HepG2 (cell line): ENCODE measurements around the gene TBRG4.
"Not testable (repeated sequence)": the region's sequence is repeated elsewhere in the genome, so short reads cannot be mapped to it uniquely, and the experiment has no call there.

ENCODE experiments used
- CTCF ChIP-seq: sonication (generic); formaldehyde crosslinking; IDR thresholded peaks from 2 replicates; pipeline ENCODE4 v1.5.0; 2020; ENCODE audit warnings: mild to moderate bottlenecking, missing genetic modification reagents, moderate library complexity
- DNMT1 ChIP-seq: sonication (generic); formaldehyde crosslinking; IDR thresholded peaks from 2 replicates; pipeline ENCODE4 v1.5.1; 2020; ENCODE audit warnings: mild to moderate bottlenecking, missing genetic modification reagents
- ESRRA ChIP-seq: sonication (generic); formaldehyde crosslinking; IDR thresholded peaks from 2 replicates; pipeline ENCODE4 v1.5.1; 2020; ENCODE audit warnings: mild to moderate bottlenecking, low read depth, missing genetic modification reagents
- POLR2A ChIP-seq, 2 experiments: IDR thresholded peaks; 2 replicates each; pipeline ENCODE4 v1.6.1; 2011; ENCODE audit warnings: low read depth in 2 of 2, low read length in 2 of 2, mild to moderate bottlenecking in 1 of 2, moderate library complexity in 1 of 2; ENCODE audit not compliant: insufficient read depth in 1 of 2
- TCF7L2 ChIP-seq: IDR thresholded peaks from 2 replicates; pipeline ENCODE4 v1.6.1; 2011; ENCODE audit warnings: mild to moderate bottlenecking, low read depth, low read length, moderate library complexity
- ZNF550 ChIP-seq: sonication (generic); formaldehyde crosslinking; IDR thresholded peaks from 2 replicates; pipeline ENCODE4 v1.4.0; 2020; ENCODE audit warnings: mild to moderate bottlenecking, missing genetic modification reagents, borderline replicate concordance
- ZNF768 ChIP-seq: sonication (generic); formaldehyde crosslinking; IDR thresholded peaks from 2 replicates; pipeline ENCODE4 v1.4.0; 2020; ENCODE audit warnings: missing genetic modification reagents
- TF ChIP-seq, protein P1 (sequence below): IDR thresholded peaks from 2 replicates; pipeline ENCODE4 v1.6.1; 2016
- TF ChIP-seq, protein P2 (sequence below): sonication (generic); formaldehyde crosslinking; IDR thresholded peaks from 2 replicates; pipeline ENCODE4 v1.8.0; 2022; ENCODE audit warnings: mild to moderate bottlenecking, missing genetic modification reagents, moderate library complexity

DNA sequence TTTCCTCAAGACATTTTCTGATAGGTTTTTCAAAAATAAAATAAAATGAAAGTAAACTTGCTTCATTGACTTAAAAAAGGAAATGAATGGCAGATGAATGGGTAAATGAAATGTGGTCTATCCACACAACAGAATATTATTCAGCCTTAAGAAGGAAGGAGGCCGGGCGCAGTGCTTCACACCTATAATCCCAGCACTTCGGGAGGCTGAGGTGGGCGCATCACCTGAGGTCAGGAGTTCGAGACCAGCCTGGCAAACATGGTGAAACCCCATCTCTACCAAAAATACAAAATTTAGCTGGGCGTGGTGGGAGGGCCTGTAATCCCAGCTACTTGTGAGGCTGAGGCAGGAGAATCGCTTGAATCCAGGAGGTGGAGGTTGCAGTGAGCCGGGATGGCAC is 42.4 kb upstream of the TBRG4 start:
- TF ChIP-seq CTCF (CRISPR knock-in tag); ZNF550 (CRISPR knock-in tag); POLR2A (IDR thresholded peaks at IDR 0.05; ENCODE audit: insufficient read depth in 1 of 2, low read depth in 2 of 2, low read length in 2 of 2); ZNF768 (CRISPR knock-in tag); ESRRA (CRISPR knock-in tag); DNMT1; TCF7L2: not testable (repeated sequence)
- TF ChIP-seq, protein P1, sequence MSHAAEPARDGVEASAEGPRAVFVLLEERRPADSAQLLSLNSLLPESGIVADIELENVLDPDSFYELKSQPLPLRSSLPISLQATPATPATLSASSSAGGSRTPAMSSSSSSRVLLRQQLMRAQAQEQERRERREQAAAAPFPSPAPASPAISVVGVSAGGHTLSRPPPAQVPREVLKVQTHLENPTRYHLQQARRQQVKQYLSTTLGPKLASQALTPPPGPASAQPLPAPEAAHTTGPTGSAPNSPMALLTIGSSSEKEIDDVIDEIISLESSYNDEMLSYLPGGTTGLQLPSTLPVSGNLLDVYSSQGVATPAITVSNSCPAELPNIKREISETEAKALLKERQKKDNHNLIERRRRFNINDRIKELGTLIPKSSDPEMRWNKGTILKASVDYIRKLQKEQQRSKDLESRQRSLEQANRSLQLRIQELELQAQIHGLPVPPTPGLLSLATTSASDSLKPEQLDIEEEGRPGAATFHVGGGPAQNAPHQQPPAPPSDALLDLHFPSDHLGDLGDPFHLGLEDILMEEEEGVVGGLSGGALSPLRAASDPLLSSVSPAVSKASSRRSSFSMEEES: not testable (repeated sequence)
- TF ChIP-seq, protein P2, sequence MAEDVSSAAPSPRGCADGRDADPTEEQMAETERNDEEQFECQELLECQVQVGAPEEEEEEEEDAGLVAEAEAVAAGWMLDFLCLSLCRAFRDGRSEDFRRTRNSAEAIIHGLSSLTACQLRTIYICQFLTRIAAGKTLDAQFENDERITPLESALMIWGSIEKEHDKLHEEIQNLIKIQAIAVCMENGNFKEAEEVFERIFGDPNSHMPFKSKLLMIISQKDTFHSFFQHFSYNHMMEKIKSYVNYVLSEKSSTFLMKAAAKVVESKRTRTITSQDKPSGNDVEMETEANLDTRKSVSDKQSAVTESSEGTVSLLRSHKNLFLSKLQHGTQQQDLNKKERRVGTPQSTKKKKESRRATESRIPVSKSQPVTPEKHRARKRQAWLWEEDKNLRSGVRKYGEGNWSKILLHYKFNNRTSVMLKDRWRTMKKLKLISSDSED (CRISPR knock-in tag): not testable (repeated sequence)
